SU-DHL-6 (cell line): Measurements from ENCODE around the gene TIMM21.

ENCODE experiments used
- H2AFZ ChIP-seq: fragments of 200-600 bp; sonication (generic); 2 replicates; pipeline ENCODE4 v1.6.1; 2014; ENCODE audit warnings: low read depth, mild to moderate bottlenecking, moderate library complexity, mixed read lengths, antibody characterized with exemption, low read length; ENCODE audit not compliant: severe bottlenecking
- H3F3A ChIP-seq: fragments of 200-600 bp; shearing (Covaris generic); 2 replicates; pipeline ENCODE4 v1.6.0; 2016; ENCODE audit warnings: antibody characterized with exemption, mild to moderate bottlenecking; ENCODE audit not compliant: insufficient read depth
- H3K27ac ChIP-seq: fragments of 200-600 bp; sonication (generic); 2 replicates; pipeline ENCODE4 v1.5.1; 2016; ENCODE audit warnings: low read depth, mild to moderate bottlenecking, low read length, moderate library complexity, mixed read lengths
- H3K27me3 ChIP-seq: fragments of 200-600 bp; sonication (generic), shearing (Covaris generic); 2 replicates; pipeline ENCODE4 v1.6.0; 2014; ENCODE audit warnings: mild to moderate bottlenecking, low read length
- H3K36me3 ChIP-seq: fragments of 200-600 bp; sonication (generic); 2 replicates; pipeline ENCODE4 v1.6.1; 2014; ENCODE audit warnings: mild to moderate bottlenecking, low read length, mixed read lengths
- H3K4me2 ChIP-seq: fragments of 300-600, 200-600 bp; shearing (Covaris generic), sonication (generic); 2 replicates; pipeline ENCODE4 v1.6.0; 2014; ENCODE audit warnings: low read length, low read depth, mild to moderate bottlenecking; ENCODE audit not compliant: poor library complexity, severe bottlenecking
- H3K4me3 ChIP-seq: fragments of 200-600 bp; sonication (generic); 2 replicates; pipeline ENCODE4 v1.5.1; 2014; ENCODE audit warnings: antibody characterized with exemption, low read length, mild to moderate bottlenecking, mixed read lengths; ENCODE audit not compliant: insufficient read depth, poor library complexity, severe bottlenecking
- H3K79me2 ChIP-seq: fragments of 200-600 bp; sonication (generic); 2 replicates; pipeline ENCODE4 v1.6.1; 2014; ENCODE audit warnings: mild to moderate bottlenecking, low read length, moderate library complexity; ENCODE audit not compliant: insufficient read depth
- H3K9ac ChIP-seq: fragments of 200-600 bp; sonication (generic); 2 replicates; pipeline ENCODE4 v1.7.0; 2014; ENCODE audit warnings: mild to moderate bottlenecking, low read length
- H3K9me2 ChIP-seq: fragments of 200-600 bp; sonication (generic); replicated peaks from 2 replicates; pipeline ENCODE4 v1.6.1; 2014; ENCODE audit warnings: low read length; ENCODE audit not compliant: insufficient read depth
- H3K9me3 ChIP-seq: fragments of 200-600 bp; sonication (generic); 2 replicates; pipeline ENCODE4 v1.6.1; 2014; ENCODE audit warnings: low read length, mixed read lengths; ENCODE audit not compliant: insufficient read depth
- H4K20me1 ChIP-seq: fragments of 200-600 bp; sonication (generic); 2 replicates; pipeline ENCODE4 v1.6.1; 2014; ENCODE audit warnings: low read depth, mild to moderate bottlenecking, antibody characterized with exemption, low read length, moderate library complexity, mixed read lengths
- CTCF ChIP-seq: fragments of 200-600 bp; sonication (generic); IDR thresholded peaks from one replicate; pipeline ENCODE4 v1.5.1; 2017; ENCODE audit warnings: antibody characterized with exemption, mild to moderate bottlenecking, low read length, moderate library complexity; ENCODE audit not compliant: insufficient read depth, poor library complexity, severe bottlenecking
- EZH2phosphoT487 ChIP-seq: fragments of 200-600 bp; sonication (generic), shearing (Covaris generic); conservative IDR thresholded peaks from 2 replicates; pipeline ENCODE4 v1.6.1; 2018; ENCODE audit warnings: mild to moderate bottlenecking, antibody characterized with exemption, low read length, moderate library complexity, mixed read lengths

TIMM21 gene

GRCh38 chr18:74153377-74153776 lies 5.1 kb downstream of the TIMM21 start:
- peaks cover 13% of the 10 kb centered on the region; the same call in 1 of the 2 replicates for H3K36me3 ChIP-seq
- no peaks in the 10 kb centered on the region for H3K9me2 ChIP-seq
- 0 out of 2 replicates have a peak, but pooled peaks cover 7% of the 10 kb centered on the region for H4K20me1 ChIP-seq
- no peaks in the 10 kb centered on the region for H3F3A ChIP-seq
- H3K27me3 ChIP-seq = no peaks in the 10 kb centered on the region
- H3K27ac ChIP-seq = no peak overlapping the region
- H3K4me2 ChIP-seq = no peak overlapping the region
- peaks cover 65% of the 10 kb centered on the region for H3K79me2 ChIP-seq
- no peak for TF ChIP-seq EZH2phosphoT487
- H3K4me3 ChIP-seq = no peak overlapping the region
- H3K9me3 ChIP-seq = no peaks in the 10 kb centered on the region
- H2AFZ ChIP-seq = no peak overlapping the region
- no peak overlapping the region for H3K9ac ChIP-seq

- H3K4me3 ChIP-seq = no peak overlapping the region
These were observed 5.5 kb downstream of the TIMM21 start for GRCh38 chr18:74153793-74154192.

GRCh38 chr18:74154716-74155115 lies 6.4 kb downstream of the TIMM21 start:
- no peak overlapping the region for H2AFZ ChIP-seq
- H4K20me1 ChIP-seq = 0 out of 2 replicates have a peak, but pooled peaks cover 7% of the 10 kb centered on the region
- no peak overlapping the region for H3K27ac ChIP-seq
- H3F3A ChIP-seq = no peaks in the 10 kb centered on the region
- H3K4me3 ChIP-seq = no peak overlapping the region
- no peaks in the 10 kb centered on the region for H3K9me2 ChIP-seq
- TF ChIP-seq EZH2phosphoT487 = no peak
- no peak for TF ChIP-seq CTCF
- peaks cover 52% of the 10 kb centered on the region for H3K79me2 ChIP-seq
- H3K27me3 ChIP-seq = no peaks in the 10 kb centered on the region
- no peak overlapping the region for H3K4me2 ChIP-seq
- no peaks in the 10 kb centered on the region for H3K9me3 ChIP-seq
- H3K36me3 ChIP-seq = peaks cover 13% of the 10 kb centered on the region; the same call in 1 of the 2 replicates
- no peak overlapping the region for H3K9ac ChIP-seq

More at GRCh38 chr18:74153793-74154192, 5.5 kb downstream of the TIMM21 start:
- peaks cover 13% of the 10 kb centered on the region; the same call in 1 of the 2 replicates for H3K36me3 ChIP-seq
- no peaks in the 10 kb centered on the region for H3K9me2 ChIP-seq
- 0 out of 2 replicates have a peak, but pooled peaks cover 7% of the 10 kb centered on the region for H4K20me1 ChIP-seq
- no peak overlapping the region for H2AFZ ChIP-seq
- peaks cover 61% of the 10 kb centered on the region for H3K79me2 ChIP-seq
- H3K4me2 ChIP-seq = no peak overlapping the region
- TF ChIP-seq EZH2phosphoT487 = no peak
- H3K9ac ChIP-seq = no peak overlapping the region
- H3K27me3 ChIP-seq = no peaks in the 10 kb centered on the region
- no peak overlapping the region for H3K27ac ChIP-seq
- no peaks in the 10 kb centered on the region for H3F3A ChIP-seq
- no peaks in the 10 kb centered on the region for H3K9me3 ChIP-seq

GRCh38 chr18:74155276-74155675 lies 7.0 kb downstream of the TIMM21 start:
- peaks cover 46% of the 10 kb centered on the region for H3K79me2 ChIP-seq
- TF ChIP-seq CTCF (no peak), EZH2phosphoT487 (no peak)
- H3K36me3 ChIP-seq = peaks cover 13% of the 10 kb centered on the region; the same call in 1 of the 2 replicates
- H3K9me2 ChIP-seq = no peaks in the 10 kb centered on the region
- no peak overlapping the region for H3K27ac ChIP-seq
- H4K20me1 ChIP-seq = 0 out of 2 replicates have a peak, but pooled peaks cover 7% of the 10 kb centered on the region
- no peaks in the 10 kb centered on the region for H3K27me3 ChIP-seq
- H2AFZ ChIP-seq = no peak overlapping the region
- no peaks in the 10 kb centered on the region for H3K9me3 ChIP-seq
- no peaks in the 10 kb centered on the region for H3F3A ChIP-seq
- no peak overlapping the region for H3K4me2 ChIP-seq
- H3K4me3 ChIP-seq = no peak overlapping the region
- no peak overlapping the region for H3K9ac ChIP-seq
